GM12878 (cell line): ENCODE data around the gene IQUB. TPM values are rescaled to one million over a fixed set of nuclear protein-coding genes. Genes with fewer than 3 reads are reported as not detected.

Experiments used
- BMI1 ChIP-seq: fragments of 450-650 bp; IDR thresholded peaks from 2 replicates; pipeline ENCODE4 v1.6.1; 2016; ENCODE audit warnings: mild to moderate bottlenecking, moderate library complexity, borderline replicate concordance
- CBX3 ChIP-seq: fragments of 200-600 bp; sonication (generic); IDR thresholded peaks from 2 replicates; pipeline ENCODE4 v1.6.1; 2016; ENCODE audit warnings: low read depth, borderline replicate concordance
- E2F4 ChIP-seq: IDR thresholded peaks from 2 replicates; pipeline ENCODE4 v1.6.1; 2012; ENCODE audit warnings: low read depth, low read length, improper control_type of control experiment
- EED ChIP-seq: sonication (generic); IDR thresholded peaks from 2 replicates; pipeline ENCODE4 v1.6.1; 2016; ENCODE audit warnings: antibody characterized with exemption, low read depth
- EP300 ChIP-seq, 2 experiments: fragments of 150-350 bp in 1 of 2; IDR thresholded peaks; 2 replicates each; pipeline ENCODE4 v1.6.1; 2011 to 2012; ENCODE audit warnings: low read depth in 2 of 2, low read length in 2 of 2, borderline replicate concordance in 1 of 2, improper control_type of control experiment in 1 of 2, inconsistent platforms in 1 of 2; ENCODE audit not compliant: control insufficient read depth in 1 of 2
- FOS ChIP-seq: IDR thresholded peaks from 3 replicates; pipeline ENCODE4 v1.6.1; 2011; ENCODE audit warnings: borderline replicate concordance; ENCODE audit not compliant: insufficient read length; ENCODE audit errors: extremely low read depth
- HCFC1 ChIP-seq: fragments of 150-350 bp; IDR thresholded peaks from 2 replicates; pipeline ENCODE4 v1.6.1; 2014; ENCODE audit warnings: low read length
- IRF4 ChIP-seq: IDR thresholded peaks from 2 replicates; pipeline ENCODE4 v1.6.1; 2011; ENCODE audit warnings: low read depth, low read length
- KLF5 ChIP-seq: fragments of 450-650 bp; IDR thresholded peaks from 2 replicates; pipeline ENCODE4 v1.6.1; 2014; ENCODE audit warnings: mild to moderate bottlenecking; ENCODE audit not compliant: partially characterized antibody
- NBN ChIP-seq: fragments of 450-650 bp; IDR thresholded peaks from 2 replicates; pipeline ENCODE4 v1.6.1; 2016
- NFIC ChIP-seq: IDR thresholded peaks from 2 replicates; pipeline ENCODE4 v1.6.1; 2012; ENCODE audit warnings: low read depth, mild to moderate bottlenecking, inconsistent platforms, low read length, moderate library complexity
- NRF1 ChIP-seq: conservative IDR thresholded peaks from 2 replicates; pipeline ENCODE4 v1.6.1; 2011; ENCODE audit warnings: mild to moderate bottlenecking, low read depth, low read length, improper control_type of control experiment
- POLR2AphosphoS2 ChIP-seq: IDR thresholded peaks from 2 replicates; pipeline ENCODE4 v1.6.1; 2011; ENCODE audit warnings: low read depth, mild to moderate bottlenecking, low read length, improper control_type of control experiment, moderate library complexity
- RELA ChIP-seq: fragments of 450-650 bp; IDR thresholded peaks from 2 replicates; pipeline ENCODE4 v1.8.0; 2014; ENCODE audit warnings: borderline replicate concordance; ENCODE audit not compliant: partially characterized antibody
- SIN3A ChIP-seq: IDR thresholded peaks from 2 replicates; pipeline ENCODE4 v1.6.1; 2012; ENCODE audit warnings: low read depth, low read length, improper control_type of control experiment
- SMAD5 ChIP-seq: IDR thresholded peaks from 2 replicates; pipeline ENCODE4 v1.6.1; 2016; ENCODE audit warnings: antibody characterized with exemption, low read depth
- SREBF1 ChIP-seq: IDR thresholded peaks from 2 replicates; pipeline ENCODE4 v1.6.1; 2012; ENCODE audit warnings: mild to moderate bottlenecking, low read length
- SUPT20H ChIP-seq: IDR thresholded peaks from 2 replicates; pipeline ENCODE4 v1.6.1; 2011; ENCODE audit warnings: low read depth, mild to moderate bottlenecking, low read length, moderate library complexity, borderline replicate concordance; ENCODE audit not compliant: control insufficient read depth
- TBL1XR1 ChIP-seq: IDR thresholded peaks from 2 replicates; pipeline ENCODE4 v1.6.1; 2012; ENCODE audit warnings: low read depth, low read length, improper control_type of control experiment
- YBX1 ChIP-seq: fragments of 450-650 bp; IDR thresholded peaks from 2 replicates; pipeline ENCODE4 v1.6.1; 2016; ENCODE audit warnings: antibody characterized with exemption
- ZBED1 ChIP-seq: IDR thresholded peaks from 2 replicates; pipeline ENCODE4 v1.6.1; 2016; ENCODE audit warnings: borderline replicate concordance
- ZNF274 ChIP-seq: IDR thresholded peaks from one replicate; pipeline ENCODE4 v1.8.0; 2011; ENCODE audit not compliant: insufficient read length, insufficient read depth
- ZZZ3 ChIP-seq: IDR thresholded peaks from 2 replicates; pipeline ENCODE4 v1.6.1; 2011; ENCODE audit warnings: low read depth; ENCODE audit not compliant: control insufficient read depth, insufficient read length
- polyA plus RNA-seq, 11 experiments: library from polyadenylated mRNA; depleted of rRNA in 4 of 11; unstranded in 6 of 11; stranded (reverse) in 5 of 11; fragments of >200 nt; fragmentation: Nextera tagmentation in 4 of 11; fragmentation: Illumina TruSeq in 1 of 11; extraction: Ambion mirVana in 4 of 11; extraction: Trizol in 1 of 11; gene quantifications; 1 replicate in 1 of 11; 2 replicates in 10 of 11; pipeline versions ENCODE4 v1.2.1 to v1.2.3, GENCODE V29; 2011 to 2016; ENCODE audit warnings: inconsistent platforms in 2 of 11, missing spikeins in 2 of 11, low read depth in 1 of 11
- total RNA-seq, 4 experiments: library from RNA; depleted of rRNA in 3 of 4; stranded (reverse); fragments of >200 nt in 3 of 4; fragmentation: Illumina TruSeq in 1 of 4; extraction: Trizol in 1 of 4; gene quantifications; 2 replicates each; pipeline versions ENCODE4 v1.2.1 to v1.2.3, GENCODE V29; 2013 to 2021
- TF ChIP-seq, protein P1 (sequence below): IDR thresholded peaks from 2 replicates; pipeline ENCODE4 v1.6.1; 2012; ENCODE audit warnings: low read depth, low read length, improper control_type of control experiment
- TF ChIP-seq, protein P2 (sequence below): fragments of 450-650 bp; IDR thresholded peaks from 2 replicates; pipeline ENCODE4 v1.6.1; 2017; ENCODE audit warnings: borderline replicate concordance
- TF ChIP-seq, protein P3 (sequence below): fragments of 150-350 bp; IDR thresholded peaks from 2 replicates; pipeline ENCODE4 v1.6.1; 2014; ENCODE audit warnings: mild to moderate bottlenecking, low read depth, low read length

Gene IQUB
- total and polyA plus RNA-seq, 10 of the 15 experiments (the other 5 are each of a cell fraction or from before 2014, with no cell fraction given) = 0.04 to 0.08 TPM; not detected in 8

- TF ChIP-seq FOS = no peak
- no peak for TF ChIP-seq ZZZ3
- TF ChIP-seq SMAD5 = 0 out of 2 replicates have a peak, but pooled peaks have one; percentile 69
- peak; percentile 53; the same call in 1 of the 2 replicates for TF ChIP-seq TBL1XR1
- no peak for TF ChIP-seq CBX3
- TF ChIP-seq BMI1 = peak; percentile 91
- TF ChIP-seq EED = 0 out of 2 replicates have a peak, but pooled peaks have one; percentile 28
- TF ChIP-seq NFIC = no peak
- TF ChIP-seq E2F4 = peak; percentile 43; the same call in 1 of the 2 replicates
- TF ChIP-seq SUPT20H = no peak
- peak in 1 of 2 experiments; percentile 44; a peak in 1 of 4 replicates for TF ChIP-seq EP300 (IDR thresholded peaks at IDR 0.05; ENCODE audit: borderline replicate concordance in 1 of 2, control insufficient read depth in 1 of 2, low read depth in 2 of 2, low read length in 2 of 2)
- no peak for TF ChIP-seq ZBED1
- peak; percentile 57 for TF ChIP-seq NRF1
- TF ChIP-seq, protein P1, sequence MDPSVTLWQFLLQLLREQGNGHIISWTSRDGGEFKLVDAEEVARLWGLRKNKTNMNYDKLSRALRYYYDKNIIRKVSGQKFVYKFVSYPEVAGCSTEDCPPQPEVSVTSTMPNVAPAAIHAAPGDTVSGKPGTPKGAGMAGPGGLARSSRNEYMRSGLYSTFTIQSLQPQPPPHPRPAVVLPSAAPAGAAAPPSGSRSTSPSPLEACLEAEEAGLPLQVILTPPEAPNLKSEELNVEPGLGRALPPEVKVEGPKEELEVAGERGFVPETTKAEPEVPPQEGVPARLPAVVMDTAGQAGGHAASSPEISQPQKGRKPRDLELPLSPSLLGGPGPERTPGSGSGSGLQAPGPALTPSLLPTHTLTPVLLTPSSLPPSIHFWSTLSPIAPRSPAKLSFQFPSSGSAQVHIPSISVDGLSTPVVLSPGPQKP = no peak
- no peak for TF ChIP-seq RELA
- peak; percentile 77 for TF ChIP-seq HCFC1
- TF ChIP-seq, protein P2, sequence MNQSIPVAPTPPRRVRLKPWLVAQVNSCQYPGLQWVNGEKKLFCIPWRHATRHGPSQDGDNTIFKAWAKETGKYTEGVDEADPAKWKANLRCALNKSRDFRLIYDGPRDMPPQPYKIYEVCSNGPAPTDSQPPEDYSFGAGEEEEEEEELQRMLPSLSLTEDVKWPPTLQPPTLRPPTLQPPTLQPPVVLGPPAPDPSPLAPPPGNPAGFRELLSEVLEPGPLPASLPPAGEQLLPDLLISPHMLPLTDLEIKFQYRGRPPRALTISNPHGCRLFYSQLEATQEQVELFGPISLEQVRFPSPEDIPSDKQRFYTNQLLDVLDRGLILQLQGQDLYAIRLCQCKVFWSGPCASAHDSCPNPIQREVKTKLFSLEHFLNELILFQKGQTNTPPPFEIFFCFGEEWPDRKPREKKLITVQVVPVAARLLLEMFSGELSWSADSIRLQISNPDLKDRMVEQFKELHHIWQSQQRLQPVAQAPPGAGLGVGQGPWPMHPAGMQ = no peak
- TF ChIP-seq IRF4 = 0 out of 2 replicates have a peak, but pooled peaks have one; percentile 36
- TF ChIP-seq YBX1 = no peak
- TF ChIP-seq, protein P3, sequence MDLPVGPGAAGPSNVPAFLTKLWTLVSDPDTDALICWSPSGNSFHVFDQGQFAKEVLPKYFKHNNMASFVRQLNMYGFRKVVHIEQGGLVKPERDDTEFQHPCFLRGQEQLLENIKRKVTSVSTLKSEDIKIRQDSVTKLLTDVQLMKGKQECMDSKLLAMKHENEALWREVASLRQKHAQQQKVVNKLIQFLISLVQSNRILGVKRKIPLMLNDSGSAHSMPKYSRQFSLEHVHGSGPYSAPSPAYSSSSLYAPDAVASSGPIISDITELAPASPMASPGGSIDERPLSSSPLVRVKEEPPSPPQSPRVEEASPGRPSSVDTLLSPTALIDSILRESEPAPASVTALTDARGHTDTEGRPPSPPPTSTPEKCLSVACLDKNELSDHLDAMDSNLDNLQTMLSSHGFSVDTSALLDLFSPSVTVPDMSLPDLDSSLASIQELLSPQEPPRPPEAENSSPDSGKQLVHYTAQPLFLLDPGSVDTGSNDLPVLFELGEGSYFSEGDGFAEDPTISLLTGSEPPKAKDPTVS = no peak
- TF ChIP-seq SIN3A = peak; percentile 91; the same call in 1 of the 2 replicates
- no peak for TF ChIP-seq ZNF274
- TF ChIP-seq SREBF1 = 0 out of 2 replicates have a peak, but pooled peaks have one; percentile 25
- peak; percentile 92 for TF ChIP-seq POLR2AphosphoS2
- TF ChIP-seq NBN = peak; percentile 87; the same call in 1 of the 2 replicates
- no peak for TF ChIP-seq KLF5
Observed at GRCh38 chr7:123557398-123558288, 23.2 kb upstream of the IQUB start, which contains the start of gene NDUFA5 (continued).
